AG08396 (cell line): ENCODE data around the gene SERPINA3.
"Not testable (repeated sequence)": the region's sequence is repeated elsewhere in the genome, so short reads cannot be mapped to it uniquely, and the experiment has no call there.

Experiments used
- DNase-seq: peaks from one replicate; pipeline ENCODE4 v3.0.0; 2012; ENCODE audit warnings: low spot score, mixed read lengths

Gene SERPINA3

GRCh38 chr14:94584591-94585280, 27.5 kb upstream of the SERPINA3 start:
- DNase-seq: no peak

GRCh38 chr14:94586635-94587034, 25.6 kb upstream of the SERPINA3 start:
- DNase-seq: no peak

GRCh38 chr14:94588311-94588710, 23.9 kb upstream of the SERPINA3 start:
- DNase-seq: no peak

GRCh38 chr14:94591073-94591472, 21.1 kb upstream of the SERPINA3 start:
- DNase-seq: no peak

GRCh38 chr14:94591871-94592270, 20.3 kb upstream of the SERPINA3 start:
- no peak for DNase-seq

GRCh38 chr14:94592457-94592856, 19.7 kb upstream of the SERPINA3 start:
- no peak for DNase-seq

GRCh38 chr14:94593376-94593748, 18.8 kb upstream of the SERPINA3 start:
- no peak for DNase-seq

- DNase-seq: no peak
Measured at GRCh38 chr14:94593749-94594431, 18.3 kb upstream of the SERPINA3 start.

GRCh38 chr14:94594441-94594840, 17.8 kb upstream of the SERPINA3 start:
- no peak for DNase-seq

GRCh38 chr14:94595912-94596311, 16.3 kb upstream of the SERPINA3 start:
- no peak for DNase-seq

- no peak for DNase-seq
Measured at GRCh38 chr14:94596361-94596760, 15.8 kb upstream of the SERPINA3 start.

- no peak for DNase-seq
Measured at GRCh38 chr14:94597788-94598187, 14.4 kb upstream of the SERPINA3 start.

GRCh38 chr14:94598506-94598815, 13.7 kb upstream of the SERPINA3 start:
- no peak for DNase-seq

- DNase-seq: peak; percentile 72
Measured at GRCh38 chr14:94598816-94599655, 13.2 kb upstream of the SERPINA3 start.

GRCh38 chr14:94599656-94600004, 12.6 kb upstream of the SERPINA3 start:
- no peak for DNase-seq

- no peak for DNase-seq
Measured at GRCh38 chr14:94600148-94600545, 12.0 kb upstream of the SERPINA3 start.

- peak; percentile 79 for DNase-seq
Measured at GRCh38 chr14:94601884-94602391, 10.3 kb upstream of the SERPINA3 start.

- no peak for DNase-seq
Measured at GRCh38 chr14:94602722-94603121, 9.5 kb upstream of the SERPINA3 start.

- DNase-seq: no peak
Measured at GRCh38 chr14:94605361-94605760, 6.8 kb upstream of the SERPINA3 start.

GRCh38 chr14:94608966-94609365, 3.2 kb upstream of the SERPINA3 start:
- DNase-seq: not testable (repeated sequence)

- no peak for DNase-seq
Measured at GRCh38 chr14:94611179-94611578, 1.0 kb upstream of the SERPINA3 start.

GRCh38 chr14:94612580-94613554, 676 bp downstream of the SERPINA3 start:
- DNase-seq: no peak
